IPS-15b (cell line): ENCODE measurements around the gene DEFB108B.
"Not testable (repeated sequence)": the region's sequence is repeated elsewhere in the genome, so short reads cannot be mapped to it uniquely, and the experiment has no call there.

ENCODE experiments used
- H3K27me3 ChIP-seq: one replicate; pipeline ENCODE4 v1.6.1; 2013; ENCODE audit warnings: low read length; ENCODE audit not compliant: control insufficient read depth, insufficient read depth
- H3K36me3 ChIP-seq: one replicate; pipeline ENCODE4 v1.6.1; 2013; ENCODE audit warnings: low read length; ENCODE audit not compliant: control insufficient read depth, insufficient read depth
- H3K4me1 ChIP-seq: one replicate; pipeline ENCODE4 v1.6.1; 2013; ENCODE audit warnings: mild to moderate bottlenecking, low read length; ENCODE audit not compliant: control insufficient read depth, insufficient read depth
- H3K4me3 ChIP-seq: one replicate; pipeline ENCODE4 v1.5.1; 2013; ENCODE audit warnings: low read depth, low read length
- H3K9ac ChIP-seq: one replicate; pipeline ENCODE4 v1.6.1; 2013; ENCODE audit warnings: low read depth, mild to moderate bottlenecking, low read length
- H3K9me3 ChIP-seq: one replicate; pipeline ENCODE4 v1.6.1; 2013; ENCODE audit warnings: mild to moderate bottlenecking, low read length; ENCODE audit not compliant: control insufficient read depth, insufficient read depth

DEFB108B gene

DNA sequence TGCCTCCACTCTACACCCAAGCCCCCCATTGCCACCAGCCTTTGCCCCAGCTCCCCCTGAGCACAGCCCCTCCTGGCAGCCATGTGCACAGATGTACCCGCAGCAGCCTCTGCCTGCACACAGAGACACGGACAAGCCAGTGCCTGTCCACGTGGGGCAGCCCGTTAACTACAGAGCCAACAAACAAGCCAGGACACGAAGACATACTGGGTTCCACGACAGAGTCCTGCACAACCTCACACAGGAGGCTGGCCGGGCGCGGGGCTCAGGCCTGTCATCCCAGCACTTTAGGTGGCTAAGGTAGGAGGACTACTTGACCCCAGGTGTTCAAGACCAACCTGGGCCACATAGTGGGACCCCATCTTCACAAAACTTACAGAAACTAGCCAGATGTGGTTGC, 36.2 kb upstream of the DEFB108B start:
- not testable (repeated sequence) for H3K36me3 ChIP-seq, H3K4me1 ChIP-seq, H3K27me3 ChIP-seq, H3K9ac ChIP-seq, H3K4me3 ChIP-seq, H3K9me3 ChIP-seq

DNA sequence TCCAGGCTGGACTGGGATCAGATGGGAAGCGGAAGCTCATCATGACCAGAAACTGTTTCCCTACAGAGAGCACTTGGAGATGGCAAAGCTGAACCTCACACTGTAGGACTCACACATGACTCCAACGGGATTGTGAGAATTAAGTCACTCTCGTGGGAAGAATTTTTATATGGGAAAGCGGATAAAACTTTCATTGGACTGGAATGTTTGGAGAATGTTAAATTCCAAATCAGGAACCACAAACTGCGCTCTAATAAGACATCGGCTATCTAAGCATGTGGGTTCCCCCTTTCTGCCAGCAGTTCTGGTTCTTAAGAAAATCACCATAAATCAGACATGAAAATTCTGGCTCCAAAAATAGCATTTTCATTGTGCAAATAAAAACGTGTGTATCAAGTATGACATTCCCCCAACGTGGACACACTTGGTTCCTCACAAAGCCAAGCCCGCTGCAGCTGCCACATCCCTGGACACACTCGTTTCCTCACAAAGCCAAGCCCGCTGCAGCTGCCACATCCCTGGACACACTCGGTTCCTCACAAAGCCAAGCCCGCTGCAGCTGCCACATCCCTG, 33.4 kb upstream of the DEFB108B start:
- H3K36me3 ChIP-seq, H3K4me3 ChIP-seq: not testable (repeated sequence)

DNA sequence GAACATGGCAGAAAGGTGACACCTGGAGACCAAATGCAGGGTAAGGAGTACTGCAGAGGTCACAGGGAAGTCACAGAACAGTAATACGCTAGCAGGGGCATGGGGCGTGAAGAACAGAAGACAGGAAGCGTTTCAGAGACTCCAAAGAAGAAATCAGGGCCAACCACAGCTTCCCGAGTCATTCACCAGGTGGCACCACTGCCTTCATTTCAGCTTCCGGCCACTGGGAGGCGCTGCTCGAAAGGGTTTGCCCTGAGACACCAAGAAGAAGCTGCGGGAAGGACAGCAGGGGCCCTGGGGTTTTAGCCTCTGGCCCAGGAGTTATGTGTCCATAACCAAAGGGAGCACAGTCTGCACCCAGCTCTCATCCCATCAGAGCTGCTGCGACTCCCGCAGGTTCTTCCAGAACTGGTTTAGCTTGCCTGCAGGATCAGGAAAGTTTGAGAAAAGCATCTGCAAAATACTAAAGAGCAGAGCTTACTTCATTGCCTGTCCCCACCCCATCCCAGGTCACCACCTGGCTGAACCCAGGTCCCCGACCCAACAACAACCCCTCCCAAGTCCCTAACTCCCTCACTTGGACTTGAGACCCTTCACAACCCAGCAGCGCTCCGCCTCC, 32.6 kb upstream of the DEFB108B start:
- not testable (repeated sequence) for H3K9me3 ChIP-seq, H3K4me1 ChIP-seq, H3K4me3 ChIP-seq, H3K36me3 ChIP-seq, H3K27me3 ChIP-seq, H3K9ac ChIP-seq

More for the DNA sequence above, 33.4 kb upstream of the DEFB108B start:
- H3K27me3 ChIP-seq, H3K9ac ChIP-seq, H3K4me1 ChIP-seq, H3K9me3 ChIP-seq: not testable (repeated sequence)

DNA sequence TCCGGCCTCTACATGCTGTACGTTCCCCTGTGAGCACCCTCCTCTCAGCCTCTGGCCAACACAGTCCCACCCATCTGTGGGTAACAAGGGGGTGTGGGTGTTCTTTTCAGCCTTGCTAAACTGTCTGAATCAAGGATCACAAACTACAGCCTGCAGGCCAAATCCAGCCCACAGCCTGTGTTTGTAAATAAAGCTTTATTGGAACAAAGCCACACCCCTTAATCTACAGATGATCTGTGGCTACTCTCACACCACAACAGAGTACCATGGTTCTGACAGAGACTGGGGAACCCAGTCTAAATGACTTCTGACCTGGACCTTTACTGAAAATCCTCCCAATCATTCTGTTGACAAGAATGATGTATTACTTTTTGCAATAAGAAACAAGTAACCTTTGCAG, 32.0 kb upstream of the DEFB108B start:
- not testable (repeated sequence) for H3K9me3 ChIP-seq, H3K36me3 ChIP-seq, H3K4me1 ChIP-seq, H3K9ac ChIP-seq, H3K4me3 ChIP-seq, H3K27me3 ChIP-seq

DNA sequence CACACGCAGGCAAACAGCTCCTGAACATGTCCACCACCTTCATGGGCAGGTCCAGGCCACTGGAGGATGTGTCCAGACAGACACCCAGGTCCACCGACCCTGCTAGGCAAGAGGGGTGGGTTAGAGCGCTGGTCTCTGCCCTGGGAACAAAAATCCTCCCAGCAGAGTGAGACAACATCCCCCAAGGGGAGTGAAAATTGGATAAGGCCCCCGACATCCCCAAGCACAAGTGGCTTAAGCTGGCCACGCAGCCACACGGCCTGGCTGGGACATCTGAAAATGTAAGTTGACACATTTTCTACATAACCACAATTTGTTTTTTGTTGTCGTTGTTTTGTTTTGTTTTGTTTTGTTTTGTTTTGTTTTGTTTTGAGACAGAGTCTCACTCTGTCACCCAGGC, 30.1 kb upstream of the DEFB108B start:
- not testable (repeated sequence) for H3K9ac ChIP-seq, H3K27me3 ChIP-seq, H3K9me3 ChIP-seq, H3K4me3 ChIP-seq, H3K4me1 ChIP-seq, H3K36me3 ChIP-seq

DNA sequence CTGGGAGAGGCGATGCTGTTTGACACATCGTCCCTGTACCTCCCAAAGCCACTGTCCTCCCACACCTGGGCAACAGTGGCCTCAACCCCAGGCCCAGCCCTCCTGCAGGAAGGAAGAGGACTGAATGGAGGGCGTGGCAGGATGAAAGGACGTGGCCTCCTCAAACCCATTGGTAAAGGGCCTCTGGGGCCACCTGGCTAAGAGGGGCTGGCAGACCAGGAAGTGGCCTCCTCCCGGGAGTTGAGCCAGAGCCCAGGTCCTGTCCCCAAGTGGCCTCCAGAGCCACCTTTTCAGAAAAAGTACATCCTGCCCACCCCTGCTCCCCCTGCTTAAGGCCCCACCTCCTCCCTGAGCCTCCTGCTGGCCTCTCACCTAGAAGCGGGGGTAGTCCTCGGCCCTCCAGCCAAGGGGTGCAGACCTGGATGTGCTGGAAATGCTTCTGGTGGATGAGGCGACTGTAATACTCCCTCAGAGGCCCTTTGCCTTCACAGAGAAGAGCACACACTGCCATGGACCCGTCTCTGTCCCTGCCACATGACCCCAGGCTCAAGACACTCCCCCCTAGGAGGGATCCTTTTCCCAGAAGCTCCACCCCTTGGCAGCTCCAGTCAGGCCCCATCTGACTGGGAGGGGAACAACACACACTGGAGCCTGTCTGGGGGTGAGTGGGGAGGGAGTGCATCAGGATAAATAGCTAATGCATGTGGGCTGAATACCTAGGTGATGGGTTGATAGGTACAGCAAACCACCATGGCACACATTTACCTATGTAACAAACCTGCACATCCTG, 28.6 kb upstream of the DEFB108B start:
- not testable (repeated sequence) for H3K27me3 ChIP-seq, H3K9me3 ChIP-seq, H3K36me3 ChIP-seq, H3K9ac ChIP-seq, H3K4me3 ChIP-seq, H3K4me1 ChIP-seq

DNA sequence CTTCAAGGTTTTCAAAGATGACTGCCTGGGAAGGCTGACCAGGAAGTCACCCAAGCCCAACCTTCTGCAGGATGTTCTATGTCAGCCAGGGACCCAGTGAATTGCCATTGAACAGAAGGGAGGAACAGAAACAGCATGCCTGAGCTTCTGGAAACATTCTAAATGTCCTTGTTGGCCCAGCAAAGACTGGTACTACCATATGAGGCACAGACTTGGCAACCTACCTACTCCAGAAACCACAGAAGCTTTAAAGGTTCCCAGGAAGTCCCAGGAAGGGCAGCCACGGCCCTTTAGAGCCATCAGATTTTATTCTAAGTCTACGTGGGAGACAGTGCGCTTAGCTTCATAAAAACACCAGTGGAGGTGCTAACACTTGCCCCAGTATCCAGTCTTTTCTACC, 20.5 kb upstream of the DEFB108B start:
- not testable (repeated sequence) for H3K9me3 ChIP-seq, H3K27me3 ChIP-seq, H3K36me3 ChIP-seq, H3K4me1 ChIP-seq, H3K4me3 ChIP-seq, H3K9ac ChIP-seq

DNA sequence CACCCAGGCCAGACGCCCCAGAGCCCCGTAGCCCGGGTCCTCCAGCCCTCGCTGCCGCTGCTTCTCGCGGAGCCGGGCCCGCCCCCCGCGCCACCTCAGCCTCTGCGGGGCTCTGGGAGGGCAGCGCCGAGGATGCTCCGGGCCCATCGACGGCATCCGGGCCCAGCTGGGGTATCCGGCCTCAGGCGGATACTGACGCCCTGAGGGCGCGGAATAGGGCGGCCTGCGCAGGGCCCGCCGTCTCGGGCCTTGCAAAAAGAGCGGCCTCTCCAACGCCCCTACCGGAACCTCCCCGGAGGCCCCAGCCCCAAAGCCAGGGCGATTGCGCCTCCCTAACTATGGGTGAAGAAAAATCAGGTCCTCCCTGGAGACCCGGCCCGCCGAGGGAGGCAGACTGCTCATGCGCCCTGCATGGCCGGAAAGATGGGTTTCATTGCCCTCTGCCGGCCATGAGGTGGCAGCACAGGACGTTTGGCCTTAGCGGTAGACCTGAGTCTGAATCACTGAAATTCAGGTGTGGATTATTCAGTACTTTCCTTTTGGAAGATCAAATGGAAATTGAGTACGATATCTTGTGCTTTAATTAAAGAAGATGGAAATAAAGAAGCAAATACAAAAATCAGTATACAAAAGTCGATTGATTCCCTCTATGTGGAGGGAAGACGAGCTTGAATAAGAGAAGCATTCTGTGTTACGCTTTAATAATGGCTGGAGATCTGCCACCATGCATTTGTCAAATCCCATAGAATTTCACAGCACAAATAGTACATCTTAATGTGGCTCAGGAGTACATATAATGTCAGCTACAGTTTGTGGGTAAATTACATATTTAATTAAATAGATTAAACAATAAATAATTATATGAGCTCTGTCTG, 19.3 kb upstream of the DEFB108B start:
- not testable (repeated sequence) for H3K4me1 ChIP-seq, H3K9ac ChIP-seq, H3K27me3 ChIP-seq, H3K36me3 ChIP-seq, H3K9me3 ChIP-seq
- peak overlapping the region; percentile 35 for H3K4me3 ChIP-seq

DNA sequence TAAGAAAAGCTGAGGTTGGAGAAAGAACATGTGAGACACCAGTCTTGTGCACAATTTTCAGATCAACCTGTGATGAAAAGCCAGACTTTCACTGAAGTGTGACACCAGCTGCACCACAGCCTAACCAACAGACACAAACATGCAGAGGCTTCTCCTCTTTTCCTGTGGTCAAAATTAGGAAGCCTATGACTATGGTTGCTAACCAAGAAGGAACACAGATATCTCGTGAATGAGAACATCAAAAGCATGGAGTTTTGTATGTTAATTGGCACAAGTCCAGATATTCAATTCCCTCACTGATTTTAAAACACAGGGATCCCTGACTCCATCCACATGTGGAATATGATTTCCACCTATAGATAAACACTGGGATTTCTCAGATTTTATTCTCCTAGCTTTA, 11.5 kb upstream of the DEFB108B start:
- H3K27me3 ChIP-seq, H3K9me3 ChIP-seq, H3K36me3 ChIP-seq, H3K4me1 ChIP-seq, H3K9ac ChIP-seq, H3K4me3 ChIP-seq: not testable (repeated sequence)

DNA sequence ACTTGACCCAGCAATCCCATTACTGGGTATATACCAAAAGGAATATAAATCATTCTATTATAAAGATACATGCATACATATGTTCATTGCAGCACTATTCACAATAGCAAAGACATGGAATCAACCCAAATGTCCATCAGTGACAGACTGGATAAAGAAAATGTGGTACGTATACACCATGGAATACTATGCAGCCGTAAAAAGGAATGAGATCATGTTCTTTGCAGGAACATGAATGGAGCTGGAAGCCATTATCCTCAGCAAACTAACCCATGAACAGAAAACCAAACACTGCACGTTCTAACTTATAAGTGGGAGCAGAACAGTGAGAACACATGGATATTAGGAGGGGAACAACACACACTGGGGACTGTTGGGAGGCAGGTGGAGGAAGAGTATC, 3.8 kb upstream of the DEFB108B start:
- not testable (repeated sequence) for H3K4me3 ChIP-seq, H3K27me3 ChIP-seq, H3K4me1 ChIP-seq, H3K36me3 ChIP-seq, H3K9me3 ChIP-seq, H3K9ac ChIP-seq

DNA sequence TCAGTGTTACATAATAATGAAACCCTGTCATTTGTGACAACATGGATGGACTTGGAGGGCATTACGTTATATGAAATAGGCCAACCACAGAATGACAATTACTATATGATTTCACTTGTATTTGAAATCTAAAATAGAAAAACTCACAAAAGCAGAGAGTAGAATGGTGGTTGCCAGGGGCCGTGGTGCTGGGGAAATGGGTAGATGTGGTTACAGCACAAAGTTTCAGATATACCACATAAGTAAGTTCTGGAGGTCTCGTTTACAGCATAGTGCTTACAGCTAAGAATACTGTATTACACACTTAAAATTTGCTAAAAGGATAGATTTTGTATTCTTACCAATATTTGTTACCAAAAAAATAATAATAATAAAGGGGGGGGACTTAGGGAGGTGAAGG, 3.3 kb upstream of the DEFB108B start:
- H3K4me1 ChIP-seq, H3K36me3 ChIP-seq, H3K9me3 ChIP-seq, H3K9ac ChIP-seq, H3K4me3 ChIP-seq, H3K27me3 ChIP-seq: not testable (repeated sequence)

DNA sequence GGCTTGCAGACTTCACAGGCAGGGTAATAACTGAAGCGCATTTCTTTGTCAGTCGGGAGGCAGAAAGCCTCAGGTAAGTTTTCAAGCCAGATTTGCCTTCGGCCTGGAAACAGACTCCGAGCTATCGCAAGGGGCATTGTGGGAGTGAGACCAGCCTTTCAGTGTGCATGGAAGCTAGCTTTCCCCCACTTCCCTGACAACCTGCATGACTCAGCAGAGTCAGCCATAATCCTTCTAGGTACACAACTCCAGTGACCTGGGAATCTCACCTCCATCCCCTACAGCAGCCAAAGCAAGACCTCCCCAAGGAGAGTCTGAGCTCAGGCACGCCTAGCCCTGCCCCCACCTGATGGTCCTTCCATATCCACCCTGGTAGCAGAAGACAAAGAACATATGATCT, 9.7 kb downstream of the DEFB108B start:
- not testable (repeated sequence) for H3K4me3 ChIP-seq, H3K27me3 ChIP-seq, H3K4me1 ChIP-seq, H3K9me3 ChIP-seq, H3K9ac ChIP-seq, H3K36me3 ChIP-seq
